HUES64 (cell line): ENCODE results near the gene SCGB2A2. TPM values are rescaled to one million over a fixed set of nuclear protein-coding genes. Genes with fewer than 3 reads are reported as not detected.

ENCODE experiments used
- H3K27ac ChIP-seq: 2 replicates; pipeline ENCODE4 v1.7.0; 2013; ENCODE audit warnings: low read depth, low read length, inconsistent platforms
- H3K27me3 ChIP-seq: 2 replicates; pipeline ENCODE4 v1.6.1; 2013; ENCODE audit warnings: mild to moderate bottlenecking, low read length; ENCODE audit not compliant: insufficient read depth
- H3K36me3 ChIP-seq: 2 replicates; pipeline ENCODE4 v1.6.1; 2013; ENCODE audit warnings: mild to moderate bottlenecking, low read length; ENCODE audit not compliant: insufficient read depth
- H3K4me1 ChIP-seq: 2 replicates; pipeline ENCODE4 v1.6.1; 2013; ENCODE audit warnings: mild to moderate bottlenecking, low read length, moderate library complexity; ENCODE audit not compliant: insufficient read depth
- H3K4me3 ChIP-seq: 2 replicates; pipeline ENCODE4 v1.5.1; 2013; ENCODE audit warnings: mild to moderate bottlenecking, low read length, moderate library complexity
- H3K9ac ChIP-seq: 2 replicates; pipeline ENCODE4 v1.6.1; 2013; ENCODE audit warnings: mild to moderate bottlenecking, low read depth, low read length
- H3K9me3 ChIP-seq: 2 replicates; pipeline ENCODE4 v1.6.1; 2013; ENCODE audit warnings: low read depth, low read length; ENCODE audit not compliant: insufficient read depth
- WGBS: fragments of 150-250, 120-280 bp; methylation state at CpG from one replicate; pipeline ENCODE4 v1.1.7; 2013; ENCODE audit warnings: missing lambda C conversion rate; 5-methylcytosine and 5-hydroxymethylcytosine counted together
- polyA plus RNA-seq, 2 experiments: library from polyadenylated mRNA; stranded (reverse); fragments of 50-300 nt; gene quantifications; one replicate each; pipeline ENCODE4 v1.2.3, GENCODE V29; 2013

The SCGB2A2 gene
- not detected for polyA plus RNA-seq (2013, experiment 1 of 2)
- not detected for polyA plus RNA-seq (2013, experiment 2 of 2)

DNA sequence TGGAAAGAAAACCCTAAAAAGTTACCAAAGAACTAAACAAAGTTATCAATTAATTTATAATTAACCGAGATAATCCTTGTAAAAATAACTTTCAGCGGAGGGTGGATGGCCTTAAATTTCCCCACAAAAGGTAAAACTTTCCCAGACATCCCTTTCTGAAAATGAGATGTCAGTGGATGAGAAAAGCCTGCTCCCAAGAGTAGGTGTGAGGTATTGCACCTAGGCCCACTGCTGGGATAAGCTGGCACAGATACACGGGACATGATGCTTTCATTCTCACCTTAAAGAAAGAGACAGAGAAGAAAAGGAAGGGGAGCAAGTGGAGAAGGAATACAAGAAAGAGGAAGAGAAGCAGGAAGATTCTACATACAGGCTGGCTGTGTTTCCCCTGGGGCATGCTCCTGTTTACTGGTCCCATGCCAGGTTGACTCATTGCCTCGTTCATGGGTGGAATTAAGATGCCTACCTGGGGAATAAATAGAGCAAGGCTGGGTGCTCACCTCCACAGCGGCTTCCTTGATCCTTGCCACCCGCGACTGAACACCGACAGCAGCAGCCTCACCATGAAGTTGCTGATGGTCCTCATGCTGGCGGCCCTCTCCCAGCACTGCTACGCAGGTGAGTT, at the start of gene SCGB2A2:
Gene SCGB2A2 (plus strand): TSS at position 505 of the 625 bp plus-strand sequence. CDS start 59 bp downstream, at position 564.
- no peaks in the 10 kb centered on the region for H3K27me3 ChIP-seq
- H3K4me1 ChIP-seq, result 0 out of 2 replicates have a peak, but pooled peaks cover 3% of the 10 kb centered on the region
- no peak within 1 kb of the TSS for H3K4me3 ChIP-seq
- 93% methylated on average over 10 of the region's 10 CpGs for WGBS
- no peak within 1 kb of the TSS for H3K27ac ChIP-seq
- no peak within 1 kb of the TSS for H3K9ac ChIP-seq
- H3K9me3 ChIP-seq, result no peaks in the 10 kb centered on the region
- no peaks in the 10 kb centered on the region for H3K36me3 ChIP-seq

DNA sequence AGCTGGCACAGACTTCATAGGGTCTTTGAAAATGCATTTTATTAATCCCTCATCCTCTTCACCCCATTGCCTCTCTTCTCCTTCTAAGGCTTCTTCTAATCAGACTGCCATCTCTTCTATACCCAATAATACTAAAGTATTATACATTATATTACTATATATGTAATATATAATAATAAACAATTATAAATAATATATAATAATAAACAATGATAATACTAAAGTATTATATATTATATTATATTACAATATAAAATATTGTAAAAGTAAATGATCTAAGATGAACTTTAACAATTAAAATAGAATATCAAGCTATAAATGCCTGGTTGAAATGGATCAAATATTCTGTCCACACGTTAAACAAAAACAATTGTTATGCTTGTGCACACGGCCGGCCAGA, 48.5 kb upstream of the SCGB2A2 start:
- Histone ChIP-seq H3K4me1 (no peaks in the 10 kb centered on the region), H3K27ac (no peak overlapping the region), H3K9ac (no peak overlapping the region), H3K4me3 (no peak overlapping the region), H3K36me3 (no peaks in the 10 kb centered on the region), H3K9me3 (peaks cover 33% of the 10 kb centered on the region), H3K27me3 (no peaks in the 10 kb centered on the region)
- WGBS, result 84% methylated on average over 3 of the region's 3 CpGs

DNA sequence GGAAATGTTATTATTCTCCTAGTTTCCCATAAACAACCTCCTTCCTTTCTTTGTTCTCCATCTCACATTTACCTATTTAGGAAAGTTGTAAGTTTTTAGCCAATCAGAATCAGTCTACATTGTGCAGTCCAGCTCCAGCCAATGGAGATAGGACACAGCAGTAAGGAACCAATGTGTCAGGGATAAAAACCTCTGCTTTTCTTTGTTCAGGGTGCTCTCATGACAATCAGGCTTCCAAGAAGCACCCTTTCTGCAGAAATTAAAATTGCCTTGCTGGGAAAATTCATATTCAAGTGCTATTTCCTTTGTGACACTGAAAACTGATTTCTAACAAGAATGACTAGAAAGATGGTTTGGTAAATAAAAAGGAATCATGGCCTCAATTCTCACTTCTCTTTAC, 46.9 kb upstream of the SCGB2A2 start:
- no peaks in the 10 kb centered on the region for H3K36me3 ChIP-seq
- no peaks in the 10 kb centered on the region for H3K4me1 ChIP-seq
- H3K9me3 ChIP-seq, result peaks cover 33% of the 10 kb centered on the region
- H3K27ac ChIP-seq, result no peak overlapping the region
- no peak overlapping the region for H3K9ac ChIP-seq
- no peaks in the 10 kb centered on the region for H3K27me3 ChIP-seq
- no peak overlapping the region for H3K4me3 ChIP-seq

DNA sequence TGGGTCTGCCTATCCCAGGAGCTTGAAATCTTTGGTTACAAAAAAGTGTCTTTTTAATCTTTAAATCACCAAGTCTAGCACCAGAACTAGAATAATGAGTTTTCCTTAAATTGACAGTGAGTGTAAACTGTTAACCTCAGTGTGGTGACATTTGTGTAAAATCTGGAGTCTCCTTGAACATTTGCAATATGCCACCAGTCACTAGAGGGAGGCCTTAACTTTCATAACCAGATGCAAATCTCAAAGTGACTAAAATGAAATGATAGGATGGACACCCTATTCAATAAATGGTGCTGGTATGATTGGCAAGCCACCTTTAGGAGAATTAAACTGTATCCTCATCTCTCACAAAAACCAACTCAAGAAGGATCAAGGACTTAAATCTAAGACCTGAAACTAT, 36.2 kb upstream of the SCGB2A2 start:
- Histone ChIP-seq H3K9me3 (no peaks in the 10 kb centered on the region), H3K27ac (no peak overlapping the region), H3K4me3 (no peak overlapping the region), H3K4me1 (no peaks in the 10 kb centered on the region), H3K36me3 (no peaks in the 10 kb centered on the region), H3K9ac (no peak overlapping the region), H3K27me3 (no peaks in the 10 kb centered on the region; the same call in 1 of the 2 replicates)

DNA sequence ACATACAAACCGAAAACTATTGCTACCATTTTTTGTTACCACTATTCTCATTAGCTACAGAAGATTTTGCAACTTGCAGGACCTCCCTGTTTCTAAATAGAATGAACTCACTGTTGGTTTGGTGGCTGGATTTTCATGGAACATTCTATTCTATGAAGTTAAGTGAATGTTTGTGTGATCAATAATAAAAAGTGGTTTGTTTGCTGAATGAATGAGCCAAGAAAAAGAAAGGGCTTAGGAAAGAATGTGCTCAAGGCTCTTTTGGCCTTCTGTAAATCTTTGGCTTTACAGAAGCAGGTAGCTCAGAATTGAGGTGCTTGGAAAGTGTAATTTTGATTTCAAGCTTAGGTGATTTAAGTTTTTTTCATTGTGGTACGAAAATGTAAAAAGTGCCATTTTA, 33.8 kb upstream of the SCGB2A2 start:
- no peak overlapping the region for H3K4me3 ChIP-seq
- no peak overlapping the region for H3K9ac ChIP-seq
- no peak overlapping the region for H3K27ac ChIP-seq
- H3K27me3 ChIP-seq, result no peaks in the 10 kb centered on the region; the same call in 1 of the 2 replicates
- WGBS, result 78% methylated on average over 1 of the region's 2 CpGs
- H3K36me3 ChIP-seq, result no peaks in the 10 kb centered on the region
- no peaks in the 10 kb centered on the region for H3K4me1 ChIP-seq
- no peaks in the 10 kb centered on the region for H3K9me3 ChIP-seq

DNA sequence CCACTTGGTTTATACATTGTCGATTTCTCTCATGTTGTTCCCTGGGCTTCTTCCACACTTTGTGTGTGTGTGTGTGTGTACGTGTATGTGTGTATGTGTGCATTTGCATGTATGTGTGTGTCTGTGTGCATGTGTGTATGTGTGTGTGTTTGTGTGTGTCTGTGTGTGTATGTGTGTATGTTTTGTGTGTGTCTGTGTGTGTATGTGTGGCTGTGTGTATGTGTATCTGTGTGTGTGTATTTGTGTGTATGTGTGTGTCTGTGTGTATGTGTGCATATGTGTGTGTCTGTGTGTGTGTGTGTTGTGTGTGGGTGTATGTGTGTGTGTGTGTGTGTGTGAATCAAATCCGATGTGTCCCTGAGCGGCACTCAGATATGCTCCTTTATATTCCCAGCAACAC, 32.5 kb upstream of the SCGB2A2 start:
- no peaks in the 10 kb centered on the region for H3K9me3 ChIP-seq
- no peaks in the 10 kb centered on the region for H3K36me3 ChIP-seq
- H3K27me3 ChIP-seq, result no peaks in the 10 kb centered on the region; the same call in 1 of the 2 replicates
- H3K4me3 ChIP-seq, result no peak overlapping the region
- WGBS, result 58% methylated on average over 3 of the region's 4 CpGs
- H3K4me1 ChIP-seq, result no peaks in the 10 kb centered on the region
- no peak overlapping the region for H3K9ac ChIP-seq
- no peak overlapping the region for H3K27ac ChIP-seq

DNA sequence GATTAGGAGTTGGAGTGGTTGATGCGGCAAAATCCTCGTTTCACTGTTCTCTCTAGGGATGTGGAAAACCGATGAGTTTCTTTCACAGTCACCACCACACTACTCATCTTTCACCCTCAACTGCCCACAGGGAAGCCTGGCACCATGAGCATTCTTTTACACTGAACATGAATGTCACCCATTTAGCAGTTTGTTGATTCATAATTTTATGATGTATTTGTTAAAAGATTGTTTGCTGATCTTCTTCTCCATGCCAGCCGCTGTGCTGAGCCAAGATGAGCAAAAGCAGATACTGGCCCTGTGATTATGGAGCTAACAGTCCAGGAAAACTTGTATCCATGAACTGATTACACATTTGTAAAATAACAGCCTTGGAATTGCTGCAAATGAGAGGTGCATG, 31.8 kb upstream of the SCGB2A2 start:
- Histone ChIP-seq H3K4me3 (no peak overlapping the region), H3K9me3 (no peaks in the 10 kb centered on the region), H3K36me3 (no peaks in the 10 kb centered on the region), H3K9ac (no peak overlapping the region), H3K27ac (no peak overlapping the region), H3K27me3 (no peaks in the 10 kb centered on the region; the same call in 1 of the 2 replicates), H3K4me1 (no peaks in the 10 kb centered on the region)
- 92% methylated on average over 4 of the region's 4 CpGs for WGBS

DNA sequence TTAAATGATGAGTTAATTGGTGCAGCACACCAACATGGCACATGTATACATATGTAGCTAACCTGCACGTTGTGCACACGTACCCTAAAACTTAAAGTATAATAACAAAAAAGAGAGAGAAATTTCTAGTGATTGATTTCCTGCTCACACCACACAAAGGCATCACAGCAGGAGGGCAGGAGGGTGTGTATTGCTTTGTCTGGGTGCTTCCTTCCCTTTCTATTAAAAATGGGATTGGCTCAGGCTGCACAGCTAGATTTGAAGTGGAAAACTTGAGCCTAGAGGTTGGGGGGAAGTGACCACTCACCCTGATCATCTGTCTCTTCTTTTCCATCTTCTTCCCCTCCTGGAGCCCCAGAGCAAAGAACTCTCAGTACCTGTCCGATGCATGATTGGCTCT, 28.9 kb upstream of the SCGB2A2 start:
- H3K9ac ChIP-seq, result no peak overlapping the region
- H3K4me3 ChIP-seq, result no peak overlapping the region
- no peaks in the 10 kb centered on the region for H3K36me3 ChIP-seq
- no peaks in the 10 kb centered on the region for H3K9me3 ChIP-seq
- H3K27me3 ChIP-seq, result no peaks in the 10 kb centered on the region
- H3K4me1 ChIP-seq, result no peaks in the 10 kb centered on the region
- H3K27ac ChIP-seq, result no peak overlapping the region
- WGBS, result 94% methylated on average over 1 of the region's 3 CpGs

DNA sequence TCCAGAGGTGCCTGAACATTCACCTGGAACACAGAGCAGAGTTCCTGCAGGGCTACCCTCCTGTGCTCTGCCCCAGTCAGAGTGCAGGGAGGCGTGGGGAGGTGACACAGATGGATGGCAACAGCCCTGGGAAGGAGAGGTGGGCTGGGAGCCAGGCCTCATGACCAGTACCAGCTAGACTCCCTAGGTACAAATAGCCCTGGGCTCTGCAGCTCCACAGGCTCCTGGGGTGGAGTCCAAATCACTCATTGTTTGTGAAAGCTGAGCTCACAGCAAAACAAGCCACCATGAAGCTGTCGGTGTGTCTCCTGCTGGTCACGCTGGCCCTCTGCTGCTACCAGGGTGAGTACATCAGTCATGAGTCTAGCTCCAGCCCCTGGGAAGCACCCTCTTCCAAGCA, 27.9 kb upstream of the SCGB2A2 start, which contains the start of gene SCGB1D2:
Gene SCGB1D2 (plus strand): TSS at position 219 of the 400 bp plus-strand sequence. CDS start 69 bp downstream, at position 288.
- Histone ChIP-seq H3K27me3 (no peaks in the 10 kb centered on the region), H3K27ac (no peak within 1 kb of the TSS), H3K4me1 (no peaks in the 10 kb centered on the region), H3K9ac (no peak within 1 kb of the TSS), H3K9me3 (no peaks in the 10 kb centered on the region), H3K4me3 (no peak within 1 kb of the TSS), H3K36me3 (no peaks in the 10 kb centered on the region)
- WGBS, result 44% methylated on average over 3 of the region's 3 CpGs

DNA sequence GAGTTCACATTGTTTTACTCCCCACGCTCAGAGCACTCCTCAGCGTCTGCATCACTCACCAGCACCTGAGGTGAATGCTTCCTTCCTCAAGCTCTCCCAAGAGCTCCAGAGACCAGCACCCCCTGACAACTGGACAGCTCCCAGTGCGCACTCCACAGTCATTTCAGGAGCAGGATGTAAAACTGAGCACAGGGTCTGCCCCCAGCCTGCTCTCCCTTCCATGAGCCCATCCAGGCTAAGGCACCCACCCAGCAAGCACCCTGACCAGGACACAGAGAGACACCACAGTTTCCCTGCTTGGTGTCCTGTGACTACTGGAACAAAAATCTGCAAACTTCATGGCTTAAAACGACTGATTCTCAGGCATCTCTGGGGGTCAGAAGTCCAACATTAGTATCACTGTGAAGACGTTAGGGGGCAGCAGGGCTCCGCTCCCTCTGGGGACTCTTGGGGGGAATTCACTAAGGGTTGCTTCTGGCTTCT, 24.6 kb upstream of the SCGB2A2 start:
- H3K9me3 ChIP-seq, result 0 out of 2 replicates have a peak, but pooled peaks cover under 1% of the 10 kb centered on the region
- 25% methylated on average over 6 of the region's 6 CpGs for WGBS
- H3K4me3 ChIP-seq, result no peak overlapping the region
- H3K36me3 ChIP-seq, result no peaks in the 10 kb centered on the region
- no peaks in the 10 kb centered on the region; the same call in 1 of the 2 replicates for H3K27me3 ChIP-seq
- H3K27ac ChIP-seq, result no peak overlapping the region
- H3K9ac ChIP-seq, result no peak overlapping the region
- H3K4me1 ChIP-seq, result no peaks in the 10 kb centered on the region

DNA sequence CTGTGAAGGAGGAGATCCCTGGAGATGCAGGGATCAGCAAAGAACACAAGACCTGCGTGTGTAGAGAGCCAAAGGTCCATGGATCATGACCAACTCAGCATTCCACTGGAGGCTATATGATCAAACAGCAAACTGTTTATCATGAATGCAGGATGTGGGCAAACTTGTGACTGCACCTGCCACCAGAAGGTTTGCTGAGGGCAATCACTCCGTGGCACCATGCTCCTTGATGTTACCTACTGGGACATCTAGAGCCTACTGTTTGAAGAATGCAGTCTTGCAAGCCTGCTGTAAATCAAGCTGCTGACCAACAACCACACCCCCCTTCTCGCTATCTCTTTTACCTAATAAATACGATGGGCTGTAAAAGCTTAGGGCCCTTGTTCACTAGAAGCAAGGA, 18.3 kb upstream of the SCGB2A2 start:
- no peaks in the 10 kb centered on the region; the same call in 1 of the 2 replicates for H3K27me3 ChIP-seq
- 68% methylated on average over 4 of the region's 4 CpGs for WGBS
- no peak overlapping the region for H3K4me3 ChIP-seq

More for the DNA sequence above, 18.3 kb upstream of the SCGB2A2 start:
- no peaks in the 10 kb centered on the region for H3K4me1 ChIP-seq
- H3K9ac ChIP-seq, result no peak overlapping the region
- H3K27ac ChIP-seq, result no peak overlapping the region
- peaks cover 30% of the 10 kb centered on the region for H3K9me3 ChIP-seq
- no peaks in the 10 kb centered on the region for H3K36me3 ChIP-seq
